ENCODE data around the gene MRPL24.

The MRPL24 gene

GRCh38 chr1:156721535-156721934 lies 19.4 kb downstream of the MRPL24 start:
- H3K9me3 ChIP-seq, result no peaks in the 10 kb centered on the region
- no peak for DNase-seq
- peaks cover 3% of the 10 kb centered on the region for H3K4me1 ChIP-seq
- no peaks in the 10 kb centered on the region for H3K27me3 ChIP-seq
- H3K4me3 ChIP-seq (ENCODE audit: low read depth, low read length), result no peak overlapping the region
- peaks cover 42% of the 10 kb centered on the region for H3K36me3 ChIP-seq
- no peak for TF ChIP-seq CTCF (IDR thresholded peaks at IDR 0.05; ENCODE audit: low read depth, low read length)

GRCh38 chr1:156721131-156721530 lies 19.8 kb downstream of the MRPL24 start:
- peaks cover 38% of the 10 kb centered on the region for H3K36me3 ChIP-seq
- DNase-seq, result no peak
- H3K9me3 ChIP-seq, result no peaks in the 10 kb centered on the region
- no peak for TF ChIP-seq CTCF (IDR thresholded peaks at IDR 0.05; ENCODE audit: low read depth, low read length)
- peaks cover 3% of the 10 kb centered on the region for H3K4me1 ChIP-seq
- no peaks in the 10 kb centered on the region for H3K27me3 ChIP-seq
- H3K4me3 ChIP-seq (ENCODE audit: low read depth, low read length), result no peak overlapping the region

- Histone ChIP-seq H3K4me1 (peaks cover 6% of the 10 kb centered on the region), H3K4me3 (ENCODE audit: low read depth, low read length) (no peak overlapping the region), H3K36me3 (peaks cover 8% of the 10 kb centered on the region), H3K9me3 (no peaks in the 10 kb centered on the region), H3K27me3 (no peaks in the 10 kb centered on the region)
- no peak for TF ChIP-seq CTCF (IDR thresholded peaks at IDR 0.05; ENCODE audit: low read depth, low read length)
- no peak for DNase-seq
Measured at GRCh38 chr1:156717351-156717750, 23.5 kb downstream of the MRPL24 start.

- Histone ChIP-seq H3K27me3 (no peaks in the 10 kb centered on the region), H3K4me3 (ENCODE audit: low read depth, low read length) (no peak overlapping the region), H3K36me3 (no peaks in the 10 kb centered on the region), H3K9me3 (no peaks in the 10 kb centered on the region), H3K4me1 (peaks cover 22% of the 10 kb centered on the region)
- DNase-seq, result no peak
- no peak for TF ChIP-seq CTCF (IDR thresholded peaks at IDR 0.05; ENCODE audit: low read depth, low read length)
Measured at GRCh38 chr1:156714830-156715229, 26.1 kb downstream of the MRPL24 start.

- Histone ChIP-seq H3K4me3 (ENCODE audit: low read depth, low read length) (no peak overlapping the region), H3K36me3 (no peaks in the 10 kb centered on the region), H3K27me3 (no peaks in the 10 kb centered on the region), H3K4me1 (peaks cover 44% of the 10 kb centered on the region), H3K9me3 (no peaks in the 10 kb centered on the region)
- TF ChIP-seq CTCF (IDR thresholded peaks at IDR 0.05; ENCODE audit: low read depth, low read length), result no peak
- DNase-seq, result no peak
Measured at GRCh38 chr1:156712626-156713025, 28.3 kb downstream of the MRPL24 start.

GRCh38 chr1:156711011-156711817 lies 29.7 kb downstream of the MRPL24 start:
- DNase-seq, result peak; percentile 78
- Histone ChIP-seq H3K27me3 (no peaks in the 10 kb centered on the region), H3K4me3 (ENCODE audit: low read depth, low read length) (no peak overlapping the region), H3K9me3 (no peaks in the 10 kb centered on the region), H3K4me1 (peaks cover 48% of the 10 kb centered on the region), H3K36me3 (no peaks in the 10 kb centered on the region)
- TF ChIP-seq CTCF (IDR thresholded peaks at IDR 0.05; ENCODE audit: low read depth, low read length), result no peak
